GM23248 (cell line): ENCODE measurements around the gene FOXN3. TPM values are rescaled to one million over a fixed set of nuclear protein-coding genes. Genes with fewer than 3 reads are reported as not detected.
A peak's percentile ranks its signal among the peaks of the same experiment; 100 is the strongest.

Experiments used
- DNase-seq: peaks from one replicate; pipeline ENCODE4 v3.0.0-alpha.2; 2015
- H2AFZ ChIP-seq: fragments of 200-600 bp; sonication (generic); 2 replicates; pipeline ENCODE4 v1.6.1; 2016; ENCODE audit warnings: antibody characterized with exemption
- H3F3A ChIP-seq: fragments of 200-600 bp; sonication (generic); 2 replicates; pipeline ENCODE4 v1.6.1; 2016; ENCODE audit warnings: mild to moderate bottlenecking, antibody characterized with exemption, mixed run types; ENCODE audit not compliant: insufficient read depth
- H3K27ac ChIP-seq: fragments of 200-600 bp; sonication (generic); 2 replicates; pipeline ENCODE4 v1.5.1; 2016; ENCODE audit warnings: mild to moderate bottlenecking
- H3K27me3 ChIP-seq: fragments of 200-600 bp; sonication (generic); replicated peaks from 2 replicates; pipeline ENCODE4 v1.6.1; 2016; ENCODE audit warnings: mild to moderate bottlenecking; ENCODE audit not compliant: insufficient read depth
- H3K36me3 ChIP-seq: fragments of 200-600 bp; sonication (generic); 2 replicates; pipeline ENCODE4 v1.6.1; 2016; ENCODE audit warnings: low read depth, mild to moderate bottlenecking
- H3K4me1 ChIP-seq: fragments of 200-600 bp; sonication (generic); 2 replicates; pipeline ENCODE4 v1.6.1; 2016; ENCODE audit warnings: mild to moderate bottlenecking; ENCODE audit not compliant: insufficient read depth
- H3K4me2 ChIP-seq: fragments of 200-600 bp; sonication (generic); one replicate; pipeline ENCODE4 v1.6.1; 2016; ENCODE audit warnings: mild to moderate bottlenecking; ENCODE audit not compliant: unreplicated experiment
- H3K4me3 ChIP-seq: fragments of 200-600 bp; sonication (generic); 2 replicates; pipeline ENCODE4 v1.5.1; 2016; ENCODE audit warnings: mild to moderate bottlenecking
- H3K79me2 ChIP-seq: fragments of 200-600 bp; sonication (generic); 2 replicates; pipeline ENCODE4 v1.6.1; 2016; ENCODE audit warnings: mild to moderate bottlenecking; ENCODE audit not compliant: insufficient read depth
- H3K9ac ChIP-seq: fragments of 200-600 bp; sonication (generic); 2 replicates; pipeline ENCODE4 v1.6.1; 2016; ENCODE audit warnings: mild to moderate bottlenecking
- H3K9me2 ChIP-seq: fragments of 200-600 bp; sonication (generic); 2 replicates; pipeline ENCODE4 v1.6.1; 2016; ENCODE audit warnings: mixed run types, mild to moderate bottlenecking, moderate library complexity; ENCODE audit not compliant: insufficient read depth
- H3K9me3 ChIP-seq: fragments of 200-600 bp; sonication (generic); one replicate; pipeline ENCODE4 v1.6.1; 2017; ENCODE audit warnings: low read depth
- H4K20me1 ChIP-seq: fragments of 200-600 bp; sonication (generic); 2 replicates; pipeline ENCODE4 v1.6.0; 2016; ENCODE audit not compliant: insufficient read depth
- EZH2 ChIP-seq: fragments of 200-600 bp; sonication (generic); IDR thresholded peaks from 2 replicates; pipeline ENCODE4 v1.6.1; 2018; ENCODE audit warnings: antibody characterized with exemption, mild to moderate bottlenecking; ENCODE audit not compliant: insufficient read depth, poor library complexity, severe bottlenecking
- EZH2phosphoT487 ChIP-seq: fragments of 200-600 bp; sonication (generic); IDR thresholded peaks from 2 replicates; pipeline ENCODE4 v1.6.1; 2018; ENCODE audit warnings: antibody characterized with exemption, moderate library complexity, mild to moderate bottlenecking, low read depth; ENCODE audit not compliant: insufficient read depth
- WGBS, 2 experiments: methylation state at CpG; one replicate each; pipeline ENCODE4 v1.1.6; 2015 to 2017; ENCODE audit warnings: low lambda C conversion rate in 2 of 2, low coverage in 1 of 2; ENCODE audit errors: missing lambda C conversion rate in 2 of 2; 5-methylcytosine and 5-hydroxymethylcytosine counted together
- in situ Hi-C: fragments of 300-500 bp; cut with MboI; formaldehyde crosslinking; loops from 2 replicates; pipeline ENCODE4 v1.15.0; 2020
- polyA plus RNA-seq: library from polyadenylated mRNA; unstranded; fragments of >200 nt; fragmentation: Nextera tagmentation; extraction: Ambion mirVana; gene quantifications from 2 replicates; pipeline ENCODE4 v1.2.1, GENCODE V29; 2016
- total RNA-seq: library from RNA; depleted of rRNA; stranded (reverse); fragments of >200 nt; shearing (Covaris generic); gene quantifications from 2 replicates; pipeline ENCODE4 v1.2.3, GENCODE V29; 2014

The FOXN3 gene
- total and polyA plus RNA-seq, 2 experiments from 2014 or later: 18.6 to 19.0 TPM

DNA sequence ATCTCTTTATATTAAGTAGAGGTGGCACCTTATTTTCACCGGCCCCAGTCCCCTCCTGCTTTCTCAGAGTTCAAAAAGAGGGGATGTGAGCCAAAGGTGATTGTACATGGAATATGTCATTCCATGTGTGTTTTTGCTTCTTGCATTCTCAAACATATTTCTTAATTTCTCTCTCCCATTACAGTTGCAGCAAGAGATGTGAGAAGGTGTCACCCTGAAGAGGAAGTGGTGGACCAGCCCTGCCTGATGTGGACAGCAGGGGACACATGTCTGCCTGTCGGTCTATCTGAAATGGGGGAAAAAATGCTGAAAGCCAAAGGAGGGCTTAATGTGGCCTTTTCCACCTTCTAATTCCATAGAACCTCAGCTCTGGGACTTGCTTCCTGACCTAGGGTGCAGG lies 1.9 kb upstream of the FOXN3 start:
- Histone ChIP-seq H3K9me3 (no peaks in the 10 kb centered on the region), H2AFZ (no peak overlapping the region), H3K9ac (no peak overlapping the region), H3K4me3 (no peak overlapping the region), H3K27me3 (no peaks in the 10 kb centered on the region), H3K79me2 (peaks cover 14% of the 10 kb centered on the region), H4K20me1 (no peaks in the 10 kb centered on the region), H3K27ac (no peak overlapping the region), H3K36me3 (no peaks in the 10 kb centered on the region), H3K4me1 (peaks cover 15% of the 10 kb centered on the region), H3F3A (peaks cover 7% of the 10 kb centered on the region; the same call in 1 of the 2 replicates), H3K9me2 (no peaks in the 10 kb centered on the region), H3K4me2 (no peak overlapping the region)
- in situ Hi-C loops: loop anchor here (25.0 kb wide), 1 partner anchor 382 kb away; no protein-coding TSS in a partner anchor
- no peak for DNase-seq
- TF ChIP-seq EZH2 (no peak), EZH2phosphoT487 (no peak)
- 97 to 100% methylated on average over 2 of the region's 2 CpGs for WGBS, 2 experiments

- Histone ChIP-seq H3F3A (peaks cover 6% of the 10 kb centered on the region; the same call in 1 of the 2 replicates), H3K4me1 (peaks cover 15% of the 10 kb centered on the region), H3K27ac (no peak overlapping the region), H3K79me2 (peaks cover 19% of the 10 kb centered on the region), H3K4me3 (no peak overlapping the region), H3K9me2 (no peaks in the 10 kb centered on the region), H3K4me2 (no peak overlapping the region), H3K27me3 (no peaks in the 10 kb centered on the region), H4K20me1 (no peaks in the 10 kb centered on the region), H2AFZ (no peak overlapping the region), H3K9ac (peak overlapping the region; percentile 81; the same call in 1 of the 2 replicates), H3K9me3 (no peaks in the 10 kb centered on the region), H3K36me3 (no peaks in the 10 kb centered on the region)
- peak; percentile 53 for DNase-seq
- in situ Hi-C loops: loop anchor here (25.0 kb wide), 1 partner anchor 381 kb away; no protein-coding TSS in a partner anchor
- TF ChIP-seq EZH2: no peak
- TF ChIP-seq EZH2phosphoT487: no peak
- WGBS, 2 experiments: 55 to 60% methylated on average over 7 of the region's 7 CpGs
Measured at GRCh38 chr14:89418452-89418851, 1.4 kb upstream of the FOXN3 start.

GRCh38 chr14:89417465-89418225 lies 612 bp upstream of the FOXN3 start:
- Histone ChIP-seq H3K27ac (peak overlapping the region; percentile 19; the same call in 1 of the 2 replicates), H3K9me3 (no peaks in the 10 kb centered on the region), H3K4me1 (peaks cover 15% of the 10 kb centered on the region), H4K20me1 (no peaks in the 10 kb centered on the region), H3F3A (peaks cover 6% of the 10 kb centered on the region; the same call in 1 of the 2 replicates), H3K4me2 (peak overlapping the region; percentile 80), H3K79me2 (peaks cover 27% of the 10 kb centered on the region), H3K9ac (peak overlapping the region; percentile 81), H3K9me2 (no peaks in the 10 kb centered on the region), H2AFZ (peak overlapping the region; percentile 79), H3K27me3 (no peaks in the 10 kb centered on the region), H3K36me3 (no peaks in the 10 kb centered on the region), H3K4me3 (peak overlapping the region; percentile 90)
- no peak for TF ChIP-seq EZH2
- TF ChIP-seq EZH2phosphoT487: no peak
- peak; percentile 76 for DNase-seq
- in situ Hi-C loops: loop anchor here (25.0 kb wide), 1 partner anchor 380 kb away; no protein-coding TSS in a partner anchor
- 1% methylated on average over 39 to 47 of the region's 51 CpGs for WGBS, 2 experiments

DNA sequence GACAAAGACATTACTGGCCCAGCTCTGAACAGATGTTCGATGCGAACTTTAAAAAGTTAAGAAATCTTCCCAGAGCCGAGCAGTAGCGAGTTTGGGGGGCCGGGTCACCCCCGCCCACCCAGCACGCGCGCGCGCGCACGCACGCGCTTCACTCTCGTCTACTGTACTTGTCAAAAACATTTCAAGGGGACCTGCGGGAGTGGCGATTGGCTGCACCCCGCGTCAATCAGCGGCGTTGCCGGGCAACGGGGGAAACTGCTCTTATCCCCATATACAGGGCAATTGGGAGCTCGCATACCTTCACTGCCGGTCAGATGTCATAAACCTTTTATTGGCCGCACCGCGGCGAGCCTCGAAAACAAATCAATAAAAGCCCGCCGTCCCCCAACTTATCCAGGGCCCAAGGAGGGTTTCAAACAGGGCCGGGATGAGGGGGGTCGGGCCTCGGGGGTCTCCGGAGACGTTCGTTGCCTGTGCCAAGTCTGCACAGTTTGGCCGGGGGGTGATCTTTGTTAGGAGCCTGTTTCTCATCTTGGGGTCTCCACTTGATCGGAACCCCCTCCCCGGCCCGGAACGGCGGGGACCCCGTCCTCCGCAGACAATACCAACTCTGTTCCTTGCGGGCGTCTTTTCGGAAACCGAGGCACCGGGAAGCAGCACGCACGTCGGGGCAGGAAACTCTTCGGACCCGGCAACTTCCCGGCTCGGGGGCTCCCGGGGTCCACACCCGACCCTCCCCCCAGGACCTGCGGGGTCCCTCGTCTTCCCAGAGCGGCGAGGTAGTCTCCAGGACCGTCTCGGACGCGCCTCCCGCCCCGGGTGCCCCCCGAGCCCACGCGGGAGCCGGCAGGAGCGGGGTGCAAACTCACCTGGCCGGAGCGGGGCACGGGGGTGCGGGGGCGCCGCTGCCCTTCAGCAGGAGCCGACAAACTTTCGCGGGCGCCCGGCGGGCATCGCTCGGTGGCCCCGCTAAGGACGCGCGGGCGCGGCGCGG lies 734 bp downstream of the FOXN3 start:
- Histone ChIP-seq H2AFZ (peak overlapping the region; percentile 81), H3K4me1 (peaks cover 15% of the 10 kb centered on the region), H3K9me2 (no peaks in the 10 kb centered on the region), H3K4me2 (peak overlapping the region; percentile 91), H3K4me3 (peak overlapping the region; percentile 92), H3K27me3 (no peaks in the 10 kb centered on the region), H3K9me3 (no peaks in the 10 kb centered on the region), H3K79me2 (peaks cover 39% of the 10 kb centered on the region), H3K9ac (peak overlapping the region; percentile 96), H4K20me1 (no peaks in the 10 kb centered on the region), H3K36me3 (no peaks in the 10 kb centered on the region), H3F3A (peaks cover 6% of the 10 kb centered on the region; the same call in 1 of the 2 replicates), H3K27ac (peak overlapping the region; percentile 95)
- WGBS, 2 experiments: 1% methylated on average over 75 to 97 of the region's 98 CpGs
- peak; percentile 93 for DNase-seq
- in situ Hi-C loops: loop anchor here (25.0 kb wide), 1 partner anchor 379 kb away; no protein-coding TSS in a partner anchor
- TF ChIP-seq EZH2phosphoT487 (no peak), EZH2 (no peak)
